MM.1S (cell line): Measurements from ENCODE around the gene SNTG2.

Experiments
- DNase-seq: peaks from one replicate; pipeline ENCODE4 v3.0.0-alpha.2; 2015
- H2AFZ ChIP-seq: fragments of 300-600 bp; sonication (generic); 2 replicates; pipeline ENCODE4 v1.6.0; 2016; ENCODE audit warnings: antibody characterized with exemption, low read length
- H3F3A ChIP-seq: fragments of 300-600 bp; sonication (generic); 2 replicates; pipeline ENCODE4 v1.6.1; 2016; ENCODE audit warnings: mild to moderate bottlenecking, antibody characterized with exemption, low read length, moderate library complexity, mixed read lengths; ENCODE audit not compliant: insufficient read depth
- H3K27ac ChIP-seq: fragments of 300-600 bp; sonication (generic); 2 replicates; pipeline ENCODE4 v1.5.1; 2016; ENCODE audit warnings: mild to moderate bottlenecking, low read length
- H3K27me3 ChIP-seq: fragments of 300-600 bp; sonication (generic); replicated peaks from 2 replicates; pipeline ENCODE4 v1.6.0; 2016; ENCODE audit warnings: low read length; ENCODE audit not compliant: insufficient read depth
- H3K36me3 ChIP-seq: fragments of 300-600 bp; sonication (generic); replicated peaks from 2 replicates; pipeline ENCODE4 v1.6.1; 2016; ENCODE audit warnings: mild to moderate bottlenecking, low read length, mixed read lengths; ENCODE audit not compliant: insufficient read depth
- H3K4me1 ChIP-seq: fragments of 300-600 bp; sonication (generic); 2 replicates; pipeline ENCODE4 v1.6.1; 2016; ENCODE audit warnings: low read length, mixed read lengths
- H3K4me2 ChIP-seq: fragments of 300-600 bp; sonication (generic); 2 replicates; pipeline ENCODE4 v1.6.0; 2016; ENCODE audit warnings: low read depth, low read length
- H3K4me3 ChIP-seq: fragments of 300-600 bp; sonication (generic); 2 replicates; pipeline ENCODE4 v1.5.1; 2016; ENCODE audit warnings: low read length, mixed read lengths
- H3K79me2 ChIP-seq: fragments of 300-600 bp; sonication (generic); 2 replicates; pipeline ENCODE4 v1.6.1; 2016; ENCODE audit warnings: mixed run types, low read length, mixed read lengths
- H3K9ac ChIP-seq: fragments of 300-600 bp; sonication (generic); 2 replicates; pipeline ENCODE4 v1.6.1; 2016; ENCODE audit warnings: low read length, mixed read lengths
- H3K9me2 ChIP-seq: fragments of 300-600 bp; sonication (generic); replicated peaks from 2 replicates; pipeline ENCODE4 v1.6.1; 2016; ENCODE audit warnings: mild to moderate bottlenecking, low read length, mixed read lengths; ENCODE audit not compliant: insufficient read depth
- H3K9me3 ChIP-seq: fragments of 300-600 bp; sonication (generic); replicated peaks from 2 replicates; pipeline ENCODE4 v1.6.1; 2016; ENCODE audit warnings: mild to moderate bottlenecking, low read length, mixed read lengths; ENCODE audit not compliant: insufficient read depth
- H4K20me1 ChIP-seq: fragments of 300-600 bp; sonication (generic); 2 replicates; pipeline ENCODE4 v1.6.1; 2016; ENCODE audit warnings: mild to moderate bottlenecking, low read length, moderate library complexity, mixed read lengths; ENCODE audit not compliant: insufficient read depth
- CTCF ChIP-seq: fragments of 300-600 bp; sonication (generic); IDR thresholded peaks from 2 replicates; pipeline ENCODE4 v1.5.1; 2016; ENCODE audit warnings: antibody characterized with exemption, low read length, mixed read lengths
- EZH2 ChIP-seq: fragments of 300-600 bp; sonication (generic); optimal IDR thresholded peaks from 2 replicates; pipeline ENCODE3; 2017; ENCODE audit warnings: low read depth, mild to moderate bottlenecking, antibody characterized with exemption, low read length, mixed read lengths
- EZH2phosphoT487 ChIP-seq: fragments of 300-600 bp; sonication (generic); IDR thresholded peaks from 2 replicates; pipeline ENCODE4 v1.6.1; 2018; ENCODE audit warnings: antibody characterized with exemption, low read length

Gene SNTG2

GRCh38 chr2:1400943-1401735, 450.5 kb downstream of the SNTG2 start:
- no peak overlapping the region for H3K4me2 ChIP-seq

GRCh38 chr2:1402064-1402463, 451.4 kb downstream of the SNTG2 start:
- Histone ChIP-seq H3K36me3 (no peaks in the 10 kb centered on the region), H3K9ac (no peak overlapping the region), H3K4me2 (no peak overlapping the region), H3K27me3 (no peaks in the 10 kb centered on the region), H3K27ac (no peak overlapping the region), H2AFZ (no peak overlapping the region), H3K4me3 (no peak overlapping the region), H3K79me2 (no peaks in the 10 kb centered on the region), H3K9me2 (no peaks in the 10 kb centered on the region), H4K20me1 (no peaks in the 10 kb centered on the region), H3F3A (no peaks in the 10 kb centered on the region), H3K4me1 (no peaks in the 10 kb centered on the region), H3K9me3 (no peaks in the 10 kb centered on the region)
- DNase-seq: no peak
- no peak for TF ChIP-seq CTCF
- TF ChIP-seq EZH2: no peak
- TF ChIP-seq EZH2phosphoT487: no peak

More at GRCh38 chr2:1400943-1401735, 450.5 kb downstream of the SNTG2 start:
- no peaks in the 10 kb centered on the region for H4K20me1 ChIP-seq
- no peak overlapping the region for H2AFZ ChIP-seq
- no peaks in the 10 kb centered on the region for H3K9me2 ChIP-seq
- H3K9ac ChIP-seq: no peak overlapping the region
- H3K27me3 ChIP-seq: no peaks in the 10 kb centered on the region
- no peaks in the 10 kb centered on the region for H3K79me2 ChIP-seq
- no peak overlapping the region for H3K27ac ChIP-seq
- no peaks in the 10 kb centered on the region for H3K9me3 ChIP-seq
- no peaks in the 10 kb centered on the region for H3K36me3 ChIP-seq
- no peak overlapping the region for H3K4me3 ChIP-seq
- H3F3A ChIP-seq: no peaks in the 10 kb centered on the region
- H3K4me1 ChIP-seq: no peaks in the 10 kb centered on the region
- DNase-seq: no peak
- TF ChIP-seq EZH2phosphoT487 (no peak), EZH2 (no peak), CTCF (no peak)

GRCh38 chr2:1403565-1403964, 452.9 kb downstream of the SNTG2 start:
- DNase-seq: no peak
- Histone ChIP-seq H3K9me3 (no peaks in the 10 kb centered on the region), H3K36me3 (no peaks in the 10 kb centered on the region), H4K20me1 (no peaks in the 10 kb centered on the region), H3K27ac (no peak overlapping the region), H3K4me2 (no peak overlapping the region), H3K79me2 (no peaks in the 10 kb centered on the region), H3K9me2 (no peaks in the 10 kb centered on the region), H3K4me3 (no peak overlapping the region), H3K9ac (no peak overlapping the region), H3F3A (no peaks in the 10 kb centered on the region), H3K4me1 (no peaks in the 10 kb centered on the region), H3K27me3 (no peaks in the 10 kb centered on the region), H2AFZ (no peak overlapping the region)
- no peak for TF ChIP-seq EZH2
- TF ChIP-seq CTCF: no peak
- no peak for TF ChIP-seq EZH2phosphoT487
